GM18867 (cell line): ENCODE data around the gene NUP210.
A peak's percentile ranks its signal among the peaks of the same experiment; 100 is the strongest.

Experiments used
- ATAC-seq: cut with Tn5 transposase; IDR thresholded peaks from one replicate; pipeline ENCODE4 v1.9.1; 2021; ENCODE audit warnings: mild to moderate bottlenecking, moderate library complexity; ENCODE audit not compliant: unreplicated experiment

Gene NUP210

DNA sequence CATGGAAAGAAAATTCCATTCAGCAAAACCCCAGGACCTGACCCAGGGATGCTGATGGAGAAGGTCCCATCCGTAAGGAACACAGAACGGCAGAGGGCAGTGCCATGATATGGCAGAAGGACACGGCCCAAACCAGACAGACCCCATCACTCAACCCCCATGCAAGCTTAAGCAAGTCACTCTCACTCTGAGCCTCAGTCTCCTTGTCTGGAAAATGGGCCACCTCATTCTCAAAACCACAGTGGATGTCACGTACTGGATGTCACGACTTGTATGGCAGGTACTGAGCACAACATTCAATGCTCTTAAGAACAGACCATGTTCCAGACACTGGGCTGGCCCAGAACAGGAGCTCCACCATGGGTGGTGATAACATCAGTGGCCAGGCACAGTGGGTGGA lies 90.4 kb downstream of the NUP210 start:
- ATAC-seq = no peak

DNA sequence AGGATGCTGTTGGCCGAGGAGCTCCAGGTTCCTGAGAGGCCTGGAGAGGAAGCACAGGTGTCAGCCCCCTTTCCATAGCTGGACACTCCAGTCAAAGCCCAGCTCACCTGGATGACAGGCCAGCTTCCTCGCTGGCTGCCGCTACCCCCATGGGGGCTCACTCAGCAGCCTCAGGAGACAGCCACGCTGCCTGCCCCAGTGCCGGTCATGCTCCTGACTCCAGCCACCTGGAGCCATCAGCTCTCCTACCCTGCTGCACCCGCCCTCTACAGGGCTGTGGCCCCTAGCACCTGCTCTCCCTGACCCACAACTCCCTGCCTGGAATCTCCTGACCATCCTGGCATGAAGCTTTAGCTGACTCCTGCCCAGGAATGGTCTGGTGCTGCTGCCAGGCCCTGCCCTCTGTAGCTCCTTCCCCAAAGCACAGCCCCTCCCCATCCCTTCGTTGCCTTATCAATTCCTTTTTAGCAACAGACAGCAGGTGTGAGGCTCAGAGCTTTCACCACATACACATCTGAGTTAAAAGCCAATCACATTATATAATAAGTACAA lies 94.2 kb downstream of the NUP210 start:
- ATAC-seq = no peak

DNA sequence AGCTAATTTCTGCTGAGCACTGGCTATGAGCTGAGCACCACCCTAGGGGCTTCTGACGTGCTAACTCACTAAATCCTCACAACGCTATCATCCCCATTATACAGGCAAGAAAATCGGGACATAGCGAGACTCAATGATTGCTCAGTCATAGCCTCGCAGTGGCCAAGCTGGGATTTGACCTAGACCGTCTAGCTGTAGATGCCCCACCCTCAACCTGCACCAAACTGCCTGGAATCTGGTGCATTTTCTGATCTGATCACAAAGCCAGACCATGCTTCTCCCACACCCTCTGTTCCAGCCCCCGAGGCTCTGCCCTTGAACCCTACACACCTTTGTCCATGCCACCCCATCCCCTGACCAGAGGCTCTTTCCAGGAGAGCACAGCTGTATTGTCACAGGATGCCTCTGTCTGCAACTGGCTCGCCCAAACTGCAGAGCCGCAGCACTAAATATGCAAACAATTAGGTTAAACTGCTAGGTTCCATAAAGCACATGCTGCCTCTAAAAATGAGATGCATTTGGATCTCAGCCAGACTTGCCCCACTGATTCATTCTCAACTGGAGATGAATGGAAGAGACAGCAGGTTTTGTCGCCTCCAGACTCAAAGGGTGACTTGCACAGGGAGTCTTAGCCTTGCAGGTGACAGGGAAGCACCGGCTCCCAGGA lies 95.2 kb downstream of the NUP210 start:
- ATAC-seq = peak; percentile 91

- ATAC-seq = no peak
These were observed 96.3 kb downstream of the NUP210 start for GRCh38 chr3:13323822-13324221.

DNA sequence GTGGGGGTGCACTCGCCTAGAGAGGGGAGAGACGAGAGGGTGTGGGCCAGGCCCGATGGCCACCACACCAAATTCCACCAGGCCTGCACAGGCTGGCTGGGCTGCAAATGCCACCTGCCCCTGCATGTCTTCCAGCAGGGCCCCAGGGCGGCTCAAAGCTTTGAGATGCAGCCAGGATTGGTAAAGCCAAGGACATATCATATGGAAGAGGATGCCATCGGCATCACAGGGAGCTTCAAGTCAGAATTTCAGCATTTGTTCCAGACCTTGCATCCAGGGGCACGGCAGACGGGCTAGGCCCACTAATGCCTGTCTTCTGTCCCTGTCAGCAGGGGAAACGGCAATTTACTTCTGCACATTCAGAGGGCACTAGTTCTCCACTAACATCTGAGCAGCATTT lies 97.8 kb downstream of the NUP210 start:
- ATAC-seq = no peak

DNA sequence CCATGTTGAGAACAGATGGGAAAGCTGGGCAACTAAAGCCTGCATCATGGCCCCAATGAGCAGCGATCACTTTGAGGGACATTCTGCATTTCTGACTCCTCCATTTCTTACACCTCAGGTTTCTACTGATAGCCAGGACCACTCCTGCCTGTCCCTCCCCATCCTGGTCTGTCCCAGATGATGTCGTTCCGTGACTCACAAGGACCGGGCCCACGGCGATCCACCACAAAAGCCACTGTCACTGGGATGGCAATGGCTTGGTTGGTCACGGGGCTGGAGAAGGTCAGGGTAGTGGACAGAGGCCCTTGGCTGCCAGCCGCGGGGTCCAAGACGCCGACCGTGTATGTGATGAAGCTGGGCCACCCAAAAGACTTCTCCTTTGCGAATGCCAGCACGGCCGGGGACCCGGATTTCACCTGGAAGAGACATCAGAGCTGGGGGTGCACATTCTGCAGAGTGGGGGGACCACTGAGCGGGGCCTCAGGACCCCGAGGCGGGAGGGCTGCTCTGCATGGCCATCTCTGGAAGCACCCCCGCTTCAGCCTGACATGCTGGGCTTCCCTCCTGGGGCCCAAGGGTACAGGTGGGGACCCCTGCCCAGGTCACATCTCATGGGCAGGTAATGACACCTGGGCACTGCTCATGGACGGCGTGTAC lies 100.4 kb downstream of the NUP210 start:
- ATAC-seq = no peak

GRCh38 chr3:13318626-13319470 lies 101.3 kb downstream of the NUP210 start:
- ATAC-seq = no peak

- no peak for ATAC-seq
These were observed 102.4 kb downstream of the NUP210 start for GRCh38 chr3:13317596-13318320.

GRCh38 chr3:13316603-13317002 lies 103.5 kb downstream of the NUP210 start:
- ATAC-seq = no peak

GRCh38 chr3:13314877-13315276 lies 105.2 kb downstream of the NUP210 start:
- ATAC-seq = no peak

- no peak for ATAC-seq
These were observed 106.3 kb downstream of the NUP210 start for GRCh38 chr3:13313813-13314212.

DNA sequence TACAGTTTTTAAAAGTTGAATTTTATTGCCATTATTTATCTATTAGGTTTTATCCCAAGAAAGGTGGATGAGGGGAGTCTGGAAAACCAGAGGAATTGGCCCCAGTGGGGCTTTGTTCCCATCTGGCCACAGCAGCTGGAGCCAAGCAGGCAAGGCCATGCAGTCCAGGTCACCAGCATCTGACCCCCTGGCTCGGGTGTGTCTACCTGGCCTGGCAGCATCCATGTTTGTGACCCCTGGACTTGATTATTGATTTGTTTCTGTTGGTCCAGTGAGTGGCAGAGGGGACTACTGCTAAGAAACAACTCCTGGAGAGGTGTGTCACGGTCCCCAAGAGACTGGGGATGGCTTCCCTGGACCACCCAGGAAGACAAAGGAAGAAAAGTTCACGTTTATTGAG lies 111.1 kb downstream of the NUP210 start:
- no peak for ATAC-seq

DNA sequence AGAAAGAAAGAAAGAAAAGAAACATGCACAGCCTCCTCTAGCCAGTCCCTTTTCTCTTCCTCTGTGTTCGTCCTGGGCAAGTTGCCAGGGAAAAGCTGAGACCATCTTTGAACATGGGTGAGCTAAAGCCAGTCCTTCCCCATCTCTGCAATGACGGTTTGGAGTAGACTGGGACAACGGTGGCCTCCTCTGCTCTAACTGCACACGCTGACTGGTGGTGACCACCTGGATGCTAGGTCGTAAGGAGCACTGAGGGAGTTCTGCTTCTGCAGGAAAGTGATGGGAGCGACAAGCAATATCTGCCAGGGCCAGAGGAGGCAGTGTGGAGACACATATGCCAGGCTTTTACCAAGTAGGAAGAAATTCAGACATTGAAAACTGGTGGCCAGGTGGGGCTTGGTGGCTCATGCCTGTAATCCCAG lies 111.7 kb downstream of the NUP210 start:
- ATAC-seq = peak; percentile 57

DNA sequence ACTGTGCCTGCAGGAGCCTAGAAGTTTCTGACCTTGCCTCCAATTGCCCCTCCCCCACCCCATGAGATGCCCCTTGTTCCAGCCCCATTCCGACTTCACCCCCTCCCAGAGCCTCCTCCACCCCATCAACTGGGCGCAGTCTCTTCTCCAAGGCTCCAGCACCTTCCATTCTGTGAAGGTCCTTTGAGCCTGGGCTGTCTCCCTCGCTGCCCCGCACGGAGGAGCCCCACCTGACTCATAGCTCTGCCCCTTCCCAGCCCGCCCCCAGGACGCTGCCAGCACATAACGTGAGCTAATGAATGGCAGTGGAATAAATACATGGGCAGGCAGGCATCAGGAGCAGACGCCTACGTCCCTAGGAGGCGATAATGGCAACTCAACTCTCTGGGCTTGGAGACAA lies 113.1 kb downstream of the NUP210 start:
- no peak for ATAC-seq

DNA sequence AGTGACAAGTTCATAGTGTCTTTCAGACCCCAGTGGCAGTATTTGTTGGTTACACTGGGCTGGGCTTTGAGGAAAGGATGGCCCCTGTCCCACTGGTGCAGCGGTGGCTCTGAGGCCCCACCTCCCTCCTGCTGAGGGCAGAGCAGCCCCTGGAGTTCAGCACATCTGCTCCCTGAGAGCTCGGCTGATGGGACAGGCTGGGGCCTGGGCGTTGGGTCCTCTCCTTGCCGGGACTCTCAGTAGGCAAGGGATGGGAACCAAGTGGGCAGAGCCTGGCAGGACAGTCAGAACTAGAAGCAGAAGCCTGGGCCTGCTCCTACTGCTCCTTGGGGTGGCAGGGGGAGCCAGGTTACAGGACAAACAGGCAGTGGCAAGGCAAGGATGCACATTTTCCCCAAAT lies 114.5 kb downstream of the NUP210 start:
- no peak for ATAC-seq

GRCh38 chr3:13303410-13303809 lies 116.7 kb downstream of the NUP210 start:
- no peak for ATAC-seq

- ATAC-seq = no peak
These were observed 118.7 kb downstream of the NUP210 start for GRCh38 chr3:13301286-13301987.

GRCh38 chr3:13300546-13301285 lies 119.4 kb downstream of the NUP210 start:
- ATAC-seq = no peak

- no peak for ATAC-seq
These were observed 120.5 kb downstream of the NUP210 start for GRCh38 chr3:13299531-13300155.
